ENCODE data around the gene HOXD11. TPM values are rescaled to one million over a fixed set of nuclear protein-coding genes. Genes with fewer than 3 reads are reported as not detected.

Gene HOXD11
- total RNA-seq, 1 experiment from 2014 or later: not detected

GRCh38 chr2:176095421-176095820 lies 11.7 kb upstream of the HOXD11 start (continued):
- TF ChIP-seq CDX4 (CRISPR knock-in tag; IDR thresholded peaks at IDR 0.05; ENCODE audit: borderline replicate concordance) (no peak), ZNF671 (CRISPR knock-in tag; IDR thresholded peaks at IDR 0.05) (no peak), TEAD4 (CRISPR knock-in tag; IDR thresholded peaks at IDR 0.05) (no peak), ZNF232 (CRISPR knock-in tag; IDR thresholded peaks at IDR 0.05) (no peak), ZBTB21 (CRISPR knock-in tag; IDR thresholded peaks at IDR 0.05; ENCODE audit: borderline replicate concordance) (no peak), EMX1 (CRISPR knock-in tag; IDR thresholded peaks at IDR 0.05) (no peak), GTF2I (CRISPR knock-in tag; conservative IDR thresholded peaks at IDR 0.05) (no peak), FOXJ3 (CRISPR knock-in tag; IDR thresholded peaks at IDR 0.05; ENCODE audit: borderline replicate concordance) (no peak), NFYB (CRISPR knock-in tag; conservative IDR thresholded peaks at IDR 0.05; ENCODE audit: low read depth) (no peak), GABPB1 (CRISPR knock-in tag; IDR thresholded peaks at IDR 0.05) (no peak), ZNF121 (CRISPR knock-in tag; IDR thresholded peaks at IDR 0.05) (no peak)

GRCh38 chr2:176096243-176096985 lies 10.7 kb upstream of the HOXD11 start:
- Mint-ChIP-seq H3K27ac (peak overlapping the region; percentile 37; the same call in 1 of the 2 replicates), H3K36me3 (peaks cover 2% of the 10 kb centered on the region; the same call in 1 of the 2 replicates), H3K4me1 (peaks cover 73% of the 10 kb centered on the region), H3K27me3 (ENCODE audit: low read depth) (peaks cover 96% of the 10 kb centered on the region), H3K4me3 (peak overlapping the region; percentile 65), H3K9me3 (no peaks in the 10 kb centered on the region)
- DNase-seq (ENCODE audit: low spot score): no peak
- TF ChIP-seq ARID4B (CRISPR knock-in tag; IDR thresholded peaks at IDR 0.05; ENCODE audit: borderline replicate concordance) (no peak), JAZF1 (CRISPR knock-in tag; IDR thresholded peaks at IDR 0.05) (no peak), USF1 (CRISPR knock-in tag; IDR thresholded peaks at IDR 0.05) (no peak), TEAD4 (CRISPR knock-in tag; IDR thresholded peaks at IDR 0.05) (no peak), ZNF263 (CRISPR knock-in tag; IDR thresholded peaks at IDR 0.05; ENCODE audit: low read depth) (no peak), HMGA2 (CRISPR knock-in tag; IDR thresholded peaks at IDR 0.05) (no peak), ZNF512 (CRISPR knock-in tag; IDR thresholded peaks at IDR 0.05; ENCODE audit: borderline replicate concordance) (no peak), ESRRA (CRISPR knock-in tag; IDR thresholded peaks at IDR 0.05; ENCODE audit: borderline replicate concordance) (no peak), CDX4 (CRISPR knock-in tag; IDR thresholded peaks at IDR 0.05; ENCODE audit: borderline replicate concordance) (no peak), CREM (CRISPR knock-in tag; IDR thresholded peaks at IDR 0.05) (no peak), CREB1 (CRISPR knock-in tag; IDR thresholded peaks at IDR 0.05) (no peak), ZBTB43 (CRISPR knock-in tag; IDR thresholded peaks at IDR 0.05) (no peak)
- CTCF ChIA-PET: interaction anchor here (1.0 to 4.2 kb wide), 25 partner anchors 8 to 1397 kb away, joined by 3 to 56 read pairs (median 6); partner anchors contain the start of genes HOXD11 and LNPK
- POLR2A ChIA-PET: no interaction called here
- no peak for ATAC-seq

Data from WTC11 (cell line).